Keratinocyte (primary cell): ENCODE results near the gene BCOR. TPM values are rescaled to one million over a fixed set of nuclear protein-coding genes. Genes with fewer than 3 reads are reported as not detected.

Experiments used
- DNase-seq: peaks from one replicate; pipeline ENCODE4 v3.0.0-alpha.2; 2011; ENCODE audit warnings: low read depth, missing footprints, low spot score
- FAIRE-seq: peaks from 2 replicates; lab custom pipeline; 2011; peaks lifted over from hg19 to GRCh38; lab: Jason Lieb, UNC
- H2AFZ ChIP-seq: 2 replicates; pipeline ENCODE4 v1.6.0; 2012; ENCODE audit warnings: low read length, control low read depth, inconsistent platforms; ENCODE audit not compliant: control insufficient read depth
- H3K27ac ChIP-seq: 2 replicates; pipeline ENCODE4 v1.5.1; 2011; ENCODE audit warnings: low read length; ENCODE audit not compliant: control insufficient read depth, insufficient read depth
- H3K27me3 ChIP-seq: 3 replicates; pipeline ENCODE4 v1.6.0; 2011; ENCODE audit warnings: low read length; ENCODE audit not compliant: control insufficient read depth, insufficient read depth; ENCODE audit errors: extremely low read depth
- H3K36me3 ChIP-seq, 2 experiments: 2 replicates in 1 of 2; 3 replicates in 1 of 2; pipeline ENCODE4 v1.5.1; 2011; ENCODE audit warnings: low read length in 2 of 2, mild to moderate bottlenecking in 1 of 2; ENCODE audit not compliant: control insufficient read depth in 2 of 2, insufficient read depth in 2 of 2; ENCODE audit errors: extremely low read depth in 1 of 2
- H3K4me1 ChIP-seq: 3 replicates; pipeline ENCODE4 v1.5.1; 2011; ENCODE audit warnings: low read length; ENCODE audit not compliant: control insufficient read depth, insufficient read depth; ENCODE audit errors: extremely low read depth
- H3K4me2 ChIP-seq: 3 replicates; pipeline ENCODE4 v1.6.0; 2011; ENCODE audit warnings: low read depth, low read length; ENCODE audit not compliant: control insufficient read depth, insufficient read depth; ENCODE audit errors: extremely low read depth
- H3K4me3 ChIP-seq, 3 experiments: fragments of 200-600 bp in 1 of 3; sonication (generic) in 1 of 3; 2 replicates in 2 of 3; 3 replicates in 1 of 3; pipeline ENCODE4 v1.5.1; 2011 to 2016; ENCODE audit warnings: low read length in 3 of 3, mild to moderate bottlenecking in 3 of 3, control low read depth in 2 of 3, inconsistent platforms in 1 of 3, low read depth in 1 of 3, mixed read lengths in 1 of 3, mixed run types in 1 of 3, moderate library complexity in 1 of 3; ENCODE audit not compliant: control insufficient read depth in 2 of 3, insufficient read depth in 2 of 3; ENCODE audit errors: extremely low read depth in 1 of 3
- H3K79me2 ChIP-seq: 2 replicates; pipeline ENCODE4 v1.6.0; 2012; ENCODE audit warnings: low read length; ENCODE audit not compliant: control insufficient read depth, insufficient read depth
- H3K9ac ChIP-seq: 3 replicates; pipeline ENCODE4 v1.6.0; 2011; ENCODE audit warnings: low read length; ENCODE audit not compliant: control insufficient read depth, insufficient read depth; ENCODE audit errors: extremely low read depth
- H3K9me1 ChIP-seq: 3 replicates; pipeline ENCODE4 v1.6.0; 2011; ENCODE audit warnings: low read length; ENCODE audit not compliant: control insufficient read depth, insufficient read depth; ENCODE audit errors: extremely low read depth
- H3K9me3 ChIP-seq: 2 replicates; pipeline ENCODE4 v1.5.1; 2012; ENCODE audit warnings: low read depth, low read length; ENCODE audit not compliant: control insufficient read depth
- H4K20me1 ChIP-seq: 3 replicates; pipeline ENCODE4 v1.6.0; 2011; ENCODE audit warnings: low read length; ENCODE audit not compliant: control insufficient read depth, insufficient read depth; ENCODE audit errors: extremely low read depth
- EZH2 ChIP-seq: IDR thresholded peaks from one replicate; pipeline ENCODE4 v1.6.1; 2012; ENCODE audit warnings: inconsistent platforms, mild to moderate bottlenecking, low read length, moderate library complexity
- dilution Hi-C: fragments of 300-500 bp; cut with MboI; formaldehyde crosslinking; loops from one replicate; pipeline ENCODE4 v1.7.0; 2020; ENCODE audit warnings: low sequenced_read_pairs; ENCODE audit not compliant: extremely low pct_ligation_motif_present
- polyA plus RNA-seq, 5 experiments: library from polyadenylated mRNA; depleted of rRNA in 3 of 5; stranded (reverse) in 3 of 5; stranded (forward) in 1 of 5; unstranded in 1 of 5; fragments of >200 nt; gene quantifications; 1 replicate in 1 of 5; 2 replicates in 3 of 5; 3 replicates in 1 of 5; pipeline versions ENCODE4 v1.2.1 to v1.2.3, GENCODE V29; 2011 to 2012; ENCODE audit warnings: missing spikeins in 2 of 5, low read depth in 1 of 5, low replicate concordance in 1 of 5
- TF ChIP-seq, protein P1 (sequence below), 3 experiments: IDR thresholded peaks in 1 of 3; conservative IDR thresholded peaks in 1 of 3; optimal IDR thresholded peaks in 1 of 3; 2 replicates in 2 of 3; 3 replicates in 1 of 3; pipeline versions ENCODE3 to v1.5.1; 2011; ENCODE audit warnings: low read length in 3 of 3, mild to moderate bottlenecking in 3 of 3, moderate library complexity in 2 of 3, control low read depth in 1 of 3, inconsistent platforms in 1 of 3; ENCODE audit not compliant: insufficient read depth in 2 of 3; ENCODE audit errors: extremely low read depth in 1 of 3

The BCOR gene
- polyA plus RNA-seq, 1 donor (not counting 4 experiments of a cell fraction or from before 2014, with no cell fraction given) = 5.0 TPM

DNA sequence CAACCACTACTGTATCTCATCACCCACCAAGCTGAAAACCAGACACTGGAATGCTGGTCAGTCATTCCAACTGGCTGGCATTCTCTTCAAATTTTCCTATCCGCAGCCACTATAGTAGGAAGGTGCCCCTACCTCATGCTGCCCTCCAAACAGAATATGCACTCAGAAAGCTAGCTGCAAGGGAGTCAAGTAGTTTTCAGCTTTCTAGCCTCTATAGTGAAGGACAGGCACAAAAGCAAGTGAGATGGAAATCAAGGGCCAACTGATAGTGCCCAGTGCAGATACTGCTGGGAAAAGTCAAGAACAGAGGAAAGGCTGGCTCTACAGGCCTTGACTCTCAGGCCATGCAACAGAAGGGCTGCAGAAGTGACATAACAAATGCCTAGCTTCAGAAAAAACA lies 47.2 kb downstream of the BCOR start:
- no peaks in the 10 kb centered on the region for H3K9me1 ChIP-seq
- H3K27me3 ChIP-seq = no peaks in the 10 kb centered on the region
- dilution Hi-C loops = no loop called here
- H4K20me1 ChIP-seq = no peaks in the 10 kb centered on the region
- FAIRE-seq (no peak), DNase-seq (no peak)
- no peak overlapping the region for H3K27ac ChIP-seq
- peaks cover 11 to 12% of the 10 kb centered on the region in 2 experiments for H3K36me3 ChIP-seq
- no peak overlapping the region for H2AFZ ChIP-seq
- H3K4me3 ChIP-seq = no peak overlapping the region
- TF ChIP-seq EZH2 = no peak
- TF ChIP-seq, protein P1, sequence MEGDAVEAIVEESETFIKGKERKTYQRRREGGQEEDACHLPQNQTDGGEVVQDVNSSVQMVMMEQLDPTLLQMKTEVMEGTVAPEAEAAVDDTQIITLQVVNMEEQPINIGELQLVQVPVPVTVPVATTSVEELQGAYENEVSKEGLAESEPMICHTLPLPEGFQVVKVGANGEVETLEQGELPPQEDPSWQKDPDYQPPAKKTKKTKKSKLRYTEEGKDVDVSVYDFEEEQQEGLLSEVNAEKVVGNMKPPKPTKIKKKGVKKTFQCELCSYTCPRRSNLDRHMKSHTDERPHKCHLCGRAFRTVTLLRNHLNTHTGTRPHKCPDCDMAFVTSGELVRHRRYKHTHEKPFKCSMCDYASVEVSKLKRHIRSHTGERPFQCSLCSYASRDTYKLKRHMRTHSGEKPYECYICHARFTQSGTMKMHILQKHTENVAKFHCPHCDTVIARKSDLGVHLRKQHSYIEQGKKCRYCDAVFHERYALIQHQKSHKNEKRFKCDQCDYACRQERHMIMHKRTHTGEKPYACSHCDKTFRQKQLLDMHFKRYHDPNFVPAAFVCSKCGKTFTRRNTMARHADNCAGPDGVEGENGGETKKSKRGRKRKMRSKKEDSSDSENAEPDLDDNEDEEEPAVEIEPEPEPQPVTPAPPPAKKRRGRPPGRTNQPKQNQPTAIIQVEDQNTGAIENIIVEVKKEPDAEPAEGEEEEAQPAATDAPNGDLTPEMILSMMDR (optimal IDR thresholded peaks at IDR 0.05 in 1 of 3, IDR thresholded peaks at IDR 0.05 in 1 of 3, conservative IDR thresholded peaks at IDR 0.05 in 1 of 3; ENCODE audit: extremely low read depth in 1 of 3, insufficient read depth in 2 of 3, low read length in 3 of 3) = no peak
- H3K4me1 ChIP-seq = no peaks in the 10 kb centered on the region
- H3K9ac ChIP-seq = no peak overlapping the region
- no peaks in the 10 kb centered on the region for H3K79me2 ChIP-seq
- no peak overlapping the region for H3K4me2 ChIP-seq
- peaks cover 9% of the 10 kb centered on the region for H3K9me3 ChIP-seq

DNA sequence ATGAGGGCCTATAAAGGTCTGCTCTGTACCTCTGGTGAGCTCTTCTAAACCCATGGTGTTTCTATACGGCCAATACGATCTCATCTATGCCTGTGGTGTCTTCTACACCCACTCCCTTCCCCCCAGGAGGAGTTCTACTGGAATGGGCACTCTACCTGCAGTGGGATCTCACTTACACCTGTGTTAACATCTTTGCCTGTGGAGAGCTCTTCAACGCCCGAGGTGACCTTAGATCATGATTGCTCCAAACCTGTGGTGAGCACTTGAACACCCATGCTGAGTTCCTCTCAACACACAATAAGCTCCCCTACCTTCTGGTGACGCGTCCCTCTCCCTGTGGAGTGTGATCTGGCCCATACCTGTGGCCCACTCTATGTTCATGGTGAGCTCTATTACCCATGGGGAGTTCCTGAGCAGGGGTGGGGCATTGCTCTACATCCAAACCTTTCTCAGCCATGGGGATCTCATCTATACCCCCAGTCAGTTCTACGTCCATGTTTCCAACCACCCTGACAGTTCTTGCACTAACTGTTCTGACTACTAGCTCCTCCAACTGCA lies 48.6 kb downstream of the BCOR start:
- Histone ChIP-seq H3K4me1 (no peaks in the 10 kb centered on the region), H3K79me2 (no peaks in the 10 kb centered on the region), H2AFZ (no peak overlapping the region), H3K4me3 (no peak overlapping the region), H3K4me2 (no peak overlapping the region), H3K9me3 (peaks cover 9% of the 10 kb centered on the region), H3K27ac (no peak overlapping the region), H3K9me1 (no peaks in the 10 kb centered on the region), H3K9ac (no peak overlapping the region), H3K36me3 (peaks cover 11 to 12% of the 10 kb centered on the region in 2 experiments), H3K27me3 (no peaks in the 10 kb centered on the region), H4K20me1 (no peaks in the 10 kb centered on the region)
- DNase-seq = no peak
- dilution Hi-C loops = no loop called here
- FAIRE-seq = no peak
- TF ChIP-seq, protein P1 (optimal IDR thresholded peaks at IDR 0.05 in 1 of 3, IDR thresholded peaks at IDR 0.05 in 1 of 3, conservative IDR thresholded peaks at IDR 0.05 in 1 of 3; ENCODE audit: extremely low read depth in 1 of 3, insufficient read depth in 2 of 3, low read length in 3 of 3) = no peak
- no peak for TF ChIP-seq EZH2
